Skeletal muscle tissue (tissue), 4 donors: Measurements from ENCODE around the gene GLI2. TPM values are rescaled to one million over a fixed set of nuclear protein-coding genes. Genes with fewer than 3 reads are reported as not detected.

Experiments used
- H3K27ac ChIP-seq: one replicate; pipeline ENCODE4 v1.7.0; 2013; ENCODE audit warnings: mild to moderate bottlenecking, low read depth, low read length, inconsistent platforms
- H3K27me3 ChIP-seq, 3 donors: one replicate each; pipeline ENCODE4 v1.7.0; 2013; ENCODE audit warnings: low read length in 3 of 3; ENCODE audit not compliant: control insufficient read depth in 3 of 3, insufficient read depth in 3 of 3
- H3K36me3 ChIP-seq, 3 donors: one replicate each; pipeline ENCODE4 v1.7.0; 2013; ENCODE audit warnings: low read length in 3 of 3; ENCODE audit not compliant: control insufficient read depth in 3 of 3, insufficient read depth in 3 of 3
- H3K4me1 ChIP-seq, 3 donors: one replicate each; pipeline ENCODE4 v1.7.0; 2013; ENCODE audit warnings: low read length in 3 of 3, mild to moderate bottlenecking in 3 of 3; ENCODE audit not compliant: control insufficient read depth in 3 of 3, insufficient read depth in 3 of 3
- H3K4me3 ChIP-seq, 3 donors: one replicate each; pipeline ENCODE4 v1.7.0; 2013; ENCODE audit warnings: low read length in 3 of 3
- H3K9ac ChIP-seq, 3 donors: one replicate each; pipeline ENCODE4 v1.7.0; 2013; ENCODE audit warnings: low read length in 3 of 3, mild to moderate bottlenecking in 3 of 3, moderate library complexity in 2 of 3, low read depth in 1 of 3
- H3K9me3 ChIP-seq, 3 donors: one replicate each; pipeline ENCODE4 v1.7.0; 2013; ENCODE audit warnings: low read length in 3 of 3; ENCODE audit not compliant: control insufficient read depth in 3 of 3
- total RNA-seq: library from RNA; depleted of rRNA; stranded (reverse); fragments of >200 nt; gene quantifications from one replicate; pipeline ENCODE4 v1.2.3, GENCODE V29; 2014
- donor health status: Osteomylitis.

Gene GLI2
- total RNA-seq, 1 donor from 2014 or later, result 3.1 TPM

DNA sequence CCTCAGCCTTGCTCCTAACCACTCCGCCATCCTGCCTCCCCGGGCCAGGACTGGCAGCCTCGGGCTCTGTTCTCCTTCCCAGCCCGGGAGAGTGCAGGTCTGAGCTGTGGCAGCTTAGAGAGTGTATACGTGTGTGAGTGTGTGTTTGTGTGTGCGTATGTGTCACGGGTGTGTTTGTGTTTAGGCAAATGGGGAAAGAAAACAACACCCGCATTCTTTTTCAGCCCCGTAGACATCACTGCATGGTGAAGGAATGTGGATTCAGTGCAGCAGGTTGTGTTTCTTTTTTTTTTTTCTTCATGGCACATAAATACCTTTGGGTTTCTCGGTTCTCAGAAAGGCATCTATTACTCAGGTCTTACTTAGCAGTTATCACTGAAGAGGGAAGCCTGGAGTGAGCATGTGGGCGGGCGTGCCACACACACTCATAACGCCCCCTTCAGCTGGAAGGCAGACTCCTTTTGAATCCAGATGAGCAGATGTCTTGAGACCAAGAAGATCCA is 44.2 kb downstream of the GLI2 start:
- H3K27me3 ChIP-seq, result peaks cover 0 to 19% (median 12%) of the 10 kb centered on the region in 3 donors
- H3K9ac ChIP-seq, result no peak overlapping the region
- H3K27ac ChIP-seq, result no peak overlapping the region
- no peaks in the 10 kb centered on the region for H3K9me3 ChIP-seq
- H3K36me3 ChIP-seq, result no peaks in the 10 kb centered on the region
- H3K4me3 ChIP-seq, result no peak overlapping the region
- peaks cover 18 to 27% (median 19%) of the 10 kb centered on the region in 3 donors for H3K4me1 ChIP-seq

DNA sequence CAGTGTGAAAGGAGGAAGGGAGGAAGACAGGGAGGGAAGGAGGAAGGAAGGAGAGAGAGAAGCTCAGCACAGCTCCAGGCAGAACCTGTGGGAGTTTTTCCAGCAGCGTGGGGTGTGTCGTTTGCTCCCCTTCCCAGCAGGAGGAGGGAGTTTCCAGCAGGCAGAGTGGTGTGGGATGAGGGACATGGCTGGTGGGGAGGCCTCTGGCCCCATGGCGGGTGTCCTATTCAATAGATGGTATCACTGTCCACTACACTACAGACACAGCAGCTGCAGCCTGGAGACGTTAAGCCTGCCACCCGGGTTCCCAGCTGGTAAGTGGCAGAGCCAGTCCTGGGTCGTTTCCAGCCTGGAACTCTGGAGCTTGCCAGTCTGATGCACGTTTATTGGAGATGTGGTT is 44.7 kb downstream of the GLI2 start:
- Histone ChIP-seq H3K9ac (peak overlapping the region in 1 of 3 donors; percentile 33), H3K9me3 (no peaks in the 10 kb centered on the region), H3K27ac (no peak overlapping the region), H3K27me3 (peaks cover 0 to 19% (median 11%) of the 10 kb centered on the region in 3 donors), H3K4me1 (peaks cover 18 to 32% (median 25%) of the 10 kb centered on the region in 3 donors), H3K4me3 (no peak overlapping the region), H3K36me3 (no peaks in the 10 kb centered on the region)

DNA sequence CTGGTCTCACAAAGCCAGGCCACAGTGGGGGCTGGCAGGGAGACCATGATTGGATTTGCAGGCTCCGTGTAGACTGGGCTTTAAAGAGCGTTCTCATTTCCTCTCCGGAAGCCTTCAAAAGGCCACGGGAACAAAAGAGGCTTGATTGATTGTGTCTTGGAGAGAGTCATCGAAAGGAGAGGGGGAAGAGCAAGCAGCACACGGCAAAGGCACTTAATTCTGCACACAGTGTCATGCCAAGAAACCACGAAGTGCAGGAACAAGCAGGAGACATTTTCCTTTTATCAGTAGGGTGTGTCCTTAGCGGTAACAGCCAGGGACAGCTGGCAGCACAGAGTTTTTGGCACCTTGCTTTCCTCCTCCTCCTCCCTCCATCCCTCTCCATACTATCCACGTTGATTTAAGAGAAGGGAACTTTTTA is 47.7 kb downstream of the GLI2 start:
- peaks cover 0 to 12% (median 0%) of the 10 kb centered on the region in 3 donors for H3K27me3 ChIP-seq
- no peaks in the 10 kb centered on the region for H3K9me3 ChIP-seq
- H3K27ac ChIP-seq, result no peak overlapping the region
- peak overlapping the region in 1 of 3 donors; percentile 16 for H3K9ac ChIP-seq
- no peak overlapping the region for H3K4me3 ChIP-seq
- no peaks in the 10 kb centered on the region for H3K36me3 ChIP-seq
- peaks cover 20 to 36% (median 35%) of the 10 kb centered on the region in 3 donors for H3K4me1 ChIP-seq

DNA sequence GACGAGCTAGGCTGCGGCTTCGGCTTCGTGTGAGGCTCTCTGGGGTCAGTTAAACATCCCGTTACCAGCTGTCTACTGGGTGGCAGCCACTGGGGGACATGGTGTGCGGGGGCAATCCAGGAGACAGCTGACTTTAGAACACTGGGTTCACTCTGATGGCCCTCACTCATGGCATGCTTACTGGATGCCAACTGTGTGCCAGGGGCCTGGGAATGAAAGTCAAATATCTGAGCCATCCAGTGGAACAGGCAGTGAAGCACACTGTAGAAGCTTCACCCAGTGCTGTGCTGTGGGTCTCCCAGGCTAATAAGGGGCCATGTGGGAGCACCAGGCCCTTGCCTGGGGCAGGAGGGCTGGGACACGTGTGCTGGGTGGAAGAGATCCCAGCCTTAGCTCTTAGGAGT is 48.3 kb downstream of the GLI2 start:
- no peak overlapping the region for H3K9ac ChIP-seq
- H3K27ac ChIP-seq, result no peak overlapping the region

More for the DNA sequence above, 48.3 kb downstream of the GLI2 start:
- H3K9me3 ChIP-seq, result no peaks in the 10 kb centered on the region
- peaks cover 20 to 38% (median 35%) of the 10 kb centered on the region in 3 donors for H3K4me1 ChIP-seq
- peak overlapping the region in 1 of 3 donors; percentile 35 for H3K4me3 ChIP-seq
- no peaks in the 10 kb centered on the region for H3K36me3 ChIP-seq
- peaks cover 0 to 12% (median 0%) of the 10 kb centered on the region in 3 donors for H3K27me3 ChIP-seq
